ENCODE measurements around the gene RXRA.

RXRA gene

DNA sequence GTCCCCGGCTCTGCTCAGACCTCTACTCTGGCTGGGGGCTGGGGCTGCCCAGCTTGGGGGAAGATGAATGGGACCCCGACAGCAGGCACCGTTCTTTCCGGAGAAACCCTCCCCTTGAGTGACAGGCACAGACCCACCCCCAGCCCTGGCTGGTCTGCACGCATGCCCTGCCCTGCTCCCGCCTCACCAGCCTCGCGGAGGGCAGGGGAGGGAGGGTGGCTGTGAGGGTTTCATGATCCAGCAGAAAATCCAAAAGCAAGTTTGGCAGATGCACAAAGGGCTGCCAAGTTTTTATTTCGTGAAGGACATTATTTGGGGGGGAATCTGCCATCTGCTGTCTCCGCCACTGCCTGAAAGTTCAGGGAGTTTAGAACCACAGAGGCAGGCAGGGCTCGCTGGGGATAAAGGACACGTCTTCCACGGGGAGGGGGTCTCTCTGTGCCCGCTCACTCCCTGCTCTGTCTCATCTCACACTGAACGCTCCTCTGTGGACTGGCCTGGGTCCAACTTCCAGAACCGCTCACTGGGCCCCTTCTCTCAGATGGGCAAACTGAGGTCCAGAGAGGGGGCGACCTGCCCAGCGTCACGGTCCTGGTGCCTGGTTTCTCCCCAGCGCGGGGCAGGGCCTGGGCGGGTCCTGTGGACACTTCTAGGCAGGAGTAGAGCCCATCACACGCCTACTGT is 92.9 kb downstream of the RXRA start:
- DNase-seq (ENCODE audit: insufficient read length, low spot score) (no peak), FAIRE-seq (no peak)
- TF ChIP-seq SPI1 (IDR thresholded peaks at IDR 0.05; ENCODE audit: low read depth, low read length) (no peak), TAF1 (IDR thresholded peaks at IDR 0.05; ENCODE audit: low read depth, low read length) (no peak), PAX5 (IDR thresholded peaks at IDR 0.05; ENCODE audit: insufficient read depth, low read length, severe bottlenecking) (no peak), POU2F2 (IDR thresholded peaks at IDR 0.05; ENCODE audit: low read depth, low read length) (no peak), POLR2AphosphoS5 (IDR thresholded peaks at IDR 0.05; ENCODE audit: low read depth, low read length) (no peak), POLR2A (IDR thresholded peaks at IDR 0.05; ENCODE audit: low read depth, low read length) (no peak)

DNA sequence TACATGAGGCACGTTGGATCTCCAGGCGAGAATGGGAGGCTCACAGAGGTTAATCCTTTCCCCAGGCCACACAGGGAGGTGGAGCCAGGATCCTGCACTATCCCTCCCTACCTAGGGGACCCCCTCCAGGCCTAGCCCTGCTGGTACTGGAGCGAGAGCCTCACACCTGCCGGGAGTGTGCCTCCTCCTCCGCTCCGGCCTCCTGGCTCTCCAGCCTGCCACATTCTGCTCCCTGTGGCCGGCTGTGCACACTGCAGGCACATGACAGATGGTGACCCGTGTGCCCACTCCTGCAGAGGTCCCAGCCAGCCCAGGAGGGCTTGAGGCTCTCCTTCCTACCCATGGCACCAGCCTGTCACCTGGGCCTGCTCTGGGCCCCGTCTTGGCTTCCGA is 93.4 kb downstream of the RXRA start:
- TF ChIP-seq TAF1 (IDR thresholded peaks at IDR 0.05; ENCODE audit: low read depth, low read length) (no peak), SPI1 (IDR thresholded peaks at IDR 0.05; ENCODE audit: low read depth, low read length) (no peak), POLR2A (IDR thresholded peaks at IDR 0.05; ENCODE audit: low read depth, low read length) (no peak), PAX5 (IDR thresholded peaks at IDR 0.05; ENCODE audit: insufficient read depth, low read length, severe bottlenecking) (no peak), POLR2AphosphoS5 (IDR thresholded peaks at IDR 0.05; ENCODE audit: low read depth, low read length) (no peak), POU2F2 (IDR thresholded peaks at IDR 0.05; ENCODE audit: low read depth, low read length) (no peak)
- peak; percentile 76 for DNase-seq (ENCODE audit: insufficient read length, low spot score)
- FAIRE-seq, result no peak

DNA sequence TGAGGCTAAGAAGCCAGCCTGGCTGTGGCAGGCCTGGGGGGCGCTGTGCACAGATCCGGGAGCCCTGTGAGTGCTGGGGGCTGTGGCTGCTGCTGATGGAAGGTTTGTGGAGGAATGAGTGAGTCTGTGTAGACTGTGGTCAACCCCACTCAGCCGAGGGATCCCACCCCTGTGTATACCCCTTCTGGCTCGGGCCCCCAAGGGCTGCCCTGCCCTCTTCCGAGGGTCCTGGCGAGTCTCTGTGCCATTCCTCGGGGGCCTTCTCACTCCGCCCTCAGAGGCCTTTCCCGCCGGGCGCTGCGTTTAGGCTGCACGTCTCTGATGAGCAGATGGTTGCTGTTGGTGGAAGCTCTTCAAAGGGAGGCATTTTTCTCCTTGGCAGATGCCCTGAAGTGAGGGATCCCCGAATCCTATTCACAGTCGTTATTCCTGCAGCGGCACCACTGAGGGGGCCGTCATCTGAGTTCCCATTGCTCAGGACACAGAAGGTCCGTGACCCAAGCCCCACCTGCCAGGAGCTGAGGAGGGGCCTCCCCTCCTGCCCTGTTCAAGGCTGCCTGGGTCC is 94.1 kb downstream of the RXRA start:
- DNase-seq (ENCODE audit: insufficient read length, low spot score) (no peak), FAIRE-seq (no peak)
- no peak for TF ChIP-seq POU2F2 (IDR thresholded peaks at IDR 0.05; ENCODE audit: low read depth, low read length)
- no peak for TF ChIP-seq POLR2A (IDR thresholded peaks at IDR 0.05; ENCODE audit: low read depth, low read length)
- TF ChIP-seq TAF1 (IDR thresholded peaks at IDR 0.05; ENCODE audit: low read depth, low read length), result no peak
- no peak for TF ChIP-seq SPI1 (IDR thresholded peaks at IDR 0.05; ENCODE audit: low read depth, low read length)
- no peak for TF ChIP-seq PAX5 (IDR thresholded peaks at IDR 0.05; ENCODE audit: insufficient read depth, low read length, severe bottlenecking)

DNA sequence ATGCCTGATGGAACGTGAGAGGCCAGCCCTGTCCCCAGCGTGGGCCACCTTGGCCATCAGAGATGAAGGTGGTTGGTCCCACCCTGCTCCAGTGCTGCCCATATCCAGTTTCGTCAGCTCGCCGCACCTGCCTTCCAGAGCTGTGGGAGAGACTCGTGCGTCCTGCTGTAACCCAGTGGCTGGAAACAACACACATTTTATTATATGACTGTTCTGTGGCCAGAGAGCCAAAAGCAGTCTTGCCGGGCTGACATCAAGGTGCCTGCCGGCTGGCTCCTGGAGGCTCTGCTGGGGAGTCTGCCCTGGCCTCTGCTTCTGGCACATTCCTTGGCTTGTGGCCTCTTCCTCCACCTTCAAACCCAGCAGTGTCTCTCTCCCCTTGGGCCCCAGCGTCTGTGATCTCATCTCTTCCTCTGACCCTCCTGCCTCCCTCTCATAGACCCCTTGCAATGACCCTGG is 94.7 kb downstream of the RXRA start:
- TF ChIP-seq TAF1 (IDR thresholded peaks at IDR 0.05; ENCODE audit: low read depth, low read length), result no peak
- TF ChIP-seq PAX5 (IDR thresholded peaks at IDR 0.05; ENCODE audit: insufficient read depth, low read length, severe bottlenecking), result no peak
- TF ChIP-seq POLR2A (IDR thresholded peaks at IDR 0.05; ENCODE audit: low read depth, low read length), result no peak
- no peak for TF ChIP-seq SPI1 (IDR thresholded peaks at IDR 0.05; ENCODE audit: low read depth, low read length)
- no peak for TF ChIP-seq POU2F2 (IDR thresholded peaks at IDR 0.05; ENCODE audit: low read depth, low read length)
- no peak for TF ChIP-seq POLR2AphosphoS5 (IDR thresholded peaks at IDR 0.05; ENCODE audit: low read depth, low read length)
- no peak for FAIRE-seq
- no peak for DNase-seq (ENCODE audit: insufficient read length, low spot score)

DNA sequence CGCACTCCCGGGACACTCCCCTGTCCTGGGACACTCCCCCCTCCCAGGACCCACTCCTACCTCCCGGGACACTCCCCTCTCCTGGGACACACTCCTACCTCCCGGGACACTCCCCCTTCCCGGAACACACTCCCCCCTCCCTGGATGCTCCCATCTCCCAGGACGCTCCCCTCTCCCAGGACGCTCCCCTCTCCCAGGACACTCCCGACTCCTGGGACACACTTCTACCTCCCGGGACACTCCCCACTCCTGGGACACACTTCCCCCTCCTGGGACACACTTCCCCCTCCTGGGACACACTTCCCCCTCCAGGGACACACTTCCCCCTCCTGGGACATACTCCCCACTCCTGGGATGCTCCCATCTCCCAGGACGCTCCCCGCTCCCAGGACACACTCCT is 95.6 kb downstream of the RXRA start:
- no peak for TF ChIP-seq SPI1 (IDR thresholded peaks at IDR 0.05; ENCODE audit: low read depth, low read length)
- TF ChIP-seq POU2F2 (IDR thresholded peaks at IDR 0.05; ENCODE audit: low read depth, low read length), result no peak
- TF ChIP-seq POLR2AphosphoS5 (IDR thresholded peaks at IDR 0.05; ENCODE audit: low read depth, low read length), result no peak
- no peak for TF ChIP-seq POLR2A (IDR thresholded peaks at IDR 0.05; ENCODE audit: low read depth, low read length)
- no peak for TF ChIP-seq TAF1 (IDR thresholded peaks at IDR 0.05; ENCODE audit: low read depth, low read length)
- no peak for TF ChIP-seq PAX5 (IDR thresholded peaks at IDR 0.05; ENCODE audit: insufficient read depth, low read length, severe bottlenecking)
- no peak for DNase-seq (ENCODE audit: insufficient read length, low spot score)
- FAIRE-seq, result no peak

DNA sequence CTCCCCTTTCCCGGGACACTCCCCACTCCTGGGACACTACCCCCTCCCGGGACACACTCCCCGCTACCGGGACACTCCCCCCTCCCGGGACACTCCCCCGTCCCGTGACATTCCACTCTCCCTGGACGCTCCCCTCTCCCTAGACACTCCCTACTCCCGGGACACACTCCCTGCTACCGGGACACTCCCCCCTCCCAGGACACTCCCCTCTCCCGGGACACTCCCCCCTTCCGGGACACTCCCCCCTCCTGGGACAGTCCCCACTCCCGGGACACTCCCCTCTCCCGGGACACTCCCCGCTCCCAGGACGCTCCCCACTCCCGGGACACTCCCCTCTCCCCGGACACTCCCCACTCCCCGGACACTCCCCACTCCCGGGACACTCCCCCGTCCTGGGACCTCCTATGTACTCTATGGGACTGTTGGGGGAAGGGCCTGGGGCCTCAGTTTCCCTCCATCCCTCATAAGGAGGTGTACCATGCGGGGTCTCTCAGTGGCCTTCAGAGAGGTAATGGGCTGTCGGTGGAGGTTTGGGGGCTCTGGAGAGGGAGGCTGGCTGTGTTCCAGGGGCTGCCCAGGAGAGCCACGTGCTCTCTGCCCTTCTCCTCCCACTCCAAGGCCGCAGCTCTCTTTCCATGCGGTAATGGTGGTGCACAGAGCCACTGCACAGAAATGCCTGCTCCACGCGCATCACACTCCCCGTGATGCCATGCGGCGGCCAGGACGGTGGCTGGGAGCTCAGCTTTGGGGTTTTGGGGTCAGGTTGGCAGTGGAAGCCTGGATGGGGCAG is 96.2 kb downstream of the RXRA start:
- TF ChIP-seq POLR2A (IDR thresholded peaks at IDR 0.05; ENCODE audit: low read depth, low read length) (no peak), PAX5 (IDR thresholded peaks at IDR 0.05; ENCODE audit: insufficient read depth, low read length, severe bottlenecking) (no peak), POLR2AphosphoS5 (IDR thresholded peaks at IDR 0.05; ENCODE audit: low read depth, low read length) (no peak), POU2F2 (IDR thresholded peaks at IDR 0.05; ENCODE audit: low read depth, low read length) (no peak), SPI1 (IDR thresholded peaks at IDR 0.05; ENCODE audit: low read depth, low read length) (no peak), TAF1 (IDR thresholded peaks at IDR 0.05; ENCODE audit: low read depth, low read length) (no peak)
- FAIRE-seq (no peak), DNase-seq (ENCODE audit: insufficient read length, low spot score) (no peak)

DNA sequence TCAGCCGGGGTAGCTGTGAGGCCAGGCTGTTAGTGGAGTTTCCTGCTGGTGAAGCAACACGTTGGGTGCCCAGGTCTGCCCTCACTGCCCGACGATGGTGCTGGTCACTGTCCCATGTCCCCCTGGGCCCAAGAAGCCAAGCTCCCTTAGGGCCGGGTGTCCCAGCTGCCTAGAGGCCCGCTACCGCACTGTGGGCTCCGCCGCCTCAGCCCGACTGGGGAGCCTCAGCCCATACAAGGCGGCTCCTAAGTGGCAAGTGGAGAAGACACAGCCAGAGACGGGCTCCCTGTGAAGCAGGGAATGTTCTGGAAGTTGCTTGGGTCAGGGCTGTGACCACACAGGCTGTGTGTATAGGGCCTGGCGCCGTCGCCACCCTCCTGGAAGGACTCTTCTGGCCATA is 96.9 kb downstream of the RXRA start:
- TF ChIP-seq SPI1 (IDR thresholded peaks at IDR 0.05; ENCODE audit: low read depth, low read length) (no peak), POU2F2 (IDR thresholded peaks at IDR 0.05; ENCODE audit: low read depth, low read length) (no peak), POLR2A (IDR thresholded peaks at IDR 0.05; ENCODE audit: low read depth, low read length) (no peak), TAF1 (IDR thresholded peaks at IDR 0.05; ENCODE audit: low read depth, low read length) (no peak), PAX5 (IDR thresholded peaks at IDR 0.05; ENCODE audit: insufficient read depth, low read length, severe bottlenecking) (no peak), POLR2AphosphoS5 (IDR thresholded peaks at IDR 0.05; ENCODE audit: low read depth, low read length) (no peak)
- no peak for FAIRE-seq
- DNase-seq (ENCODE audit: insufficient read length, low spot score), result no peak

DNA sequence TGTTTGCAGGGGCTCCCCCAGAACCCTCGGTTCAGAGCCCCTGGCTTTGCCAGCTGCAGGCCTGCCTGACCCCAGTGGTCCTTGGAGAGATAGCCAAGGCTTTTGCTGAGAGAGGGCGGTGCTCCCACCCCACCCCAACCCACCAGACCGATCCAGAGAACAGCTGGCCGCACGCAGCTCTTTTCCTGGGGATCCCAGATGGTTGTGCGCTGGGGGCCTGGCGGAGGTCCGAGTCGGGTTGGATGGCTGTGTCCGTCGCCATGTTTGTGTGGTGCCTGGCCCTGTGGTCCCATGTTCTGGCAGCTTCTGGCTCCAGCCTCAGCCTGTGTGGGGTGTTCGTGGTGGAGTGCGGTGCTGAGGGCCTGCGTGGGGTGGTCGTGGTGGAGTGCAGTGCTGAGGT is 97.5 kb downstream of the RXRA start:
- DNase-seq (ENCODE audit: insufficient read length, low spot score), result no peak
- FAIRE-seq, result no peak
- no peak for TF ChIP-seq POLR2A (IDR thresholded peaks at IDR 0.05; ENCODE audit: low read depth, low read length)
- TF ChIP-seq TAF1 (IDR thresholded peaks at IDR 0.05; ENCODE audit: low read depth, low read length), result no peak
- TF ChIP-seq POU2F2 (IDR thresholded peaks at IDR 0.05; ENCODE audit: low read depth, low read length), result no peak
- TF ChIP-seq PAX5 (IDR thresholded peaks at IDR 0.05; ENCODE audit: insufficient read depth, low read length, severe bottlenecking), result no peak
- no peak for TF ChIP-seq POLR2AphosphoS5 (IDR thresholded peaks at IDR 0.05; ENCODE audit: low read depth, low read length)
- no peak for TF ChIP-seq SPI1 (IDR thresholded peaks at IDR 0.05; ENCODE audit: low read depth, low read length)

DNA sequence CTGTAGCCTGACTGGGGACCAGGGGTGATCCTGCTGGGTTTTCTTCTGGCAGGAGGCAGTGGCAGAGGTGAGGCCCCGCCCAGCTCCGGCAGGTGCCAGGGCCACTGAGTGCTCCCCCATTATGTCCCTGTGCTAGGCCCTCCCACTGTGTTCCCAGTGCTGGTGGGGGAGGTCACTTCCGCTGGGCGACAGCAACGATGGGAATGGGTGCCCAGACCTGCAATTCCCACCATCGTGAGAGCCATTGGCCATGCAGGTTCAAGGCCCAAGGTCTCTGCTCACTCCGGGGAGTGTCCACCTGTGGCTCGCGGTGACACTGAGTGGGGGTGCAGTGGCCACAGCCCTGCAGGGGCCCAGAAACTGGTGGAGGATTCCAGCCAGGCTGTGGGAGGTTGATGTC is 98.6 kb downstream of the RXRA start:
- DNase-seq (ENCODE audit: insufficient read length, low spot score), result no peak
- FAIRE-seq, result no peak

More for the DNA sequence above, 98.6 kb downstream of the RXRA start:
- TF ChIP-seq PAX5 (IDR thresholded peaks at IDR 0.05; ENCODE audit: insufficient read depth, low read length, severe bottlenecking), result no peak
- TF ChIP-seq POLR2AphosphoS5 (IDR thresholded peaks at IDR 0.05; ENCODE audit: low read depth, low read length), result no peak
- no peak for TF ChIP-seq POU2F2 (IDR thresholded peaks at IDR 0.05; ENCODE audit: low read depth, low read length)
- TF ChIP-seq POLR2A (IDR thresholded peaks at IDR 0.05; ENCODE audit: low read depth, low read length), result no peak
- TF ChIP-seq TAF1 (IDR thresholded peaks at IDR 0.05; ENCODE audit: low read depth, low read length), result no peak
- TF ChIP-seq SPI1 (IDR thresholded peaks at IDR 0.05; ENCODE audit: low read depth, low read length), result no peak

Measured in GM12891 (cell line).